ENCODE measurements around the gene SPAG5. TPM values are rescaled to one million over a fixed set of nuclear protein-coding genes. Genes with fewer than 3 reads are reported as not detected.

The SPAG5 gene
- total and polyA plus RNA-seq, 10 of the 15 experiments (the other 5 are each of a cell fraction or from before 2014, with no cell fraction given) = 73.5 to 171 (median 106) TPM

DNA sequence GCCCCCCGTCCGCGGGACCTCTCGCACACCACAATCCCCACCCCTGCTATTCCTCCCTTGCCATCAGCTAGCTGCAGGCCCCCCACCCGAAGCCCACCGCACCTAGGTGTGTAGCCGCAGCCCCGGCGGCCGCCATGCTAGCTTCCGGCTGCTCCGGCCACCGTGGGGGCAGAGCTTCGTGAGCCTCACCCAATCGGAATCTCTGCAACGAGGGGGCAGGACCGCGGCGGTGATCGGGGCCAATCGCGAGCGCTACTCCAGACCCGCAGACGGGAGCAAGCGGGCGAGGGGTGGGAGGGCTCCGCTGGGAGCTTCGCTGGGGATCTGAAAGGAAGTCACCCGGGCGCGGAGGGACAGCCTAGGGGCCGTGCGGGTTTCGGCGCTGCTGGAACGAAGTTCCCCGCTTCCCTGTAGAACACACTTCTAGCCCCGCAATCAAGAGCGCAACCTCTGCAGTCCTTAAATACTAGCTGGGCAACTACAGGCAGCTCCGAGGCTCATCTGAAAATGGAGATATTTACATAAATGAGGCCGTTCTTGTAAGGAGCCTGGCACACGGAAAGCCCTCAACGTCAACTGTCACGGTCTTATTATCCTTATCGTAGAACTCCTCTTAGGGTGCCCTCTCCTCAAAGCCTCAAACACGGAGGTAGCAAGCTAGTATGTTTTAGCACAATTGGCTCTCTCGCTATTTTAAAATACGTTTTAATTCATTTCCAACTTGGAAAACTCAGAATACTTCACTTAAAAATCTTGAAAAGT, 27.3 kb downstream of the SPAG5 start, which contains the start of gene PIGS (continued):
- TF ChIP-seq, protein P1, sequence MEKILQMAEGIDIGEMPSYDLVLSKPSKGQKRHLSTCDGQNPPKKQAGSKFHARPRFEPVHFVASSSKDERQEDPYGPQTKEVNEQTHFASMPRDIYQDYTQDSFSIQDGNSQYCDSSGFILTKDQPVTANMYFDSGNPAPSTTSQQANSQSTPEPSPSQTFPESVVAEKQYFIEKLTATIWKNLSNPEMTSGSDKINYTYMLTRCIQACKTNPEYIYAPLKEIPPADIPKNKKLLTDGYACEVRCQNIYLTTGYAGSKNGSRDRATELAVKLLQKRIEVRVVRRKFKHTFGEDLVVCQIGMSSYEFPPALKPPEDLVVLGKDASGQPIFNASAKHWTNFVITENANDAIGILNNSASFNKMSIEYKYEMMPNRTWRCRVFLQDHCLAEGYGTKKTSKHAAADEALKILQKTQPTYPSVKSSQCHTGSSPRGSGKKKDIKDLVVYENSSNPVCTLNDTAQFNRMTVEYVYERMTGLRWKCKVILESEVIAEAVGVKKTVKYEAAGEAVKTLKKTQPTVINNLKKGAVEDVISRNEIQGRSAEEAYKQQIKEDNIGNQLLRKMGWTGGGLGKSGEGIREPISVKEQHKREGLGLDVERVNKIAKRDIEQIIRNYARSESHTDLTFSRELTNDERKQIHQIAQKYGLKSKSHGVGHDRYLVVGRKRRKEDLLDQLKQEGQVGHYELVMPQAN (conservative IDR thresholded peaks at IDR 0.05) = peak; percentile 22
- TF ChIP-seq HDGF (IDR thresholded peaks at IDR 0.05) (0 out of 2 replicates have a peak, but pooled peaks have one; percentile 86), IKZF1 (conservative IDR thresholded peaks at IDR 0.05) (peak; percentile 64), POLR2AphosphoS2 (IDR thresholded peaks at IDR 0.05; ENCODE audit: low read depth, low read length) (peak; percentile 81), SUPT20H (IDR thresholded peaks at IDR 0.05; ENCODE audit: borderline replicate concordance, control insufficient read depth, low read depth, low read length) (no peak), POLR2A (IDR thresholded peaks at IDR 0.05; ENCODE audit: low read depth, low read length) (peak; percentile 94), POU2F2 (IDR thresholded peaks at IDR 0.05; ENCODE audit: borderline replicate concordance, low read depth, low read length) (peak; percentile 13; the same call in 1 of the 3 replicates), NBN (IDR thresholded peaks at IDR 0.05) (peak; percentile 52; the same call in 1 of the 2 replicates), SPI1 (IDR thresholded peaks at IDR 0.05; ENCODE audit: borderline replicate concordance, insufficient read depth, low read depth, low read length) (0 out of 2 replicates have a peak, but pooled peaks have one; percentile 30), ASH2L (IDR thresholded peaks at IDR 0.05; ENCODE audit: borderline replicate concordance, low read depth) (no peak), SMARCA5 (IDR thresholded peaks at IDR 0.05) (peak; percentile 61), YY1 (IDR thresholded peaks at IDR 0.05; ENCODE audit: low read depth, low read length) (peak; percentile 96), FOXK2 (IDR thresholded peaks at IDR 0.05) (no peak), EED (IDR thresholded peaks at IDR 0.05; ENCODE audit: low read depth) (peak; percentile 67), ETV6 (conservative IDR thresholded peaks at IDR 0.05 in 1 of 2, IDR thresholded peaks at IDR 0.05 in 1 of 2; ENCODE audit: borderline replicate concordance in 1 of 2, low read depth in 1 of 2) (no peak), KAT2A (conservative IDR thresholded peaks at IDR 0.05; ENCODE audit: control insufficient read depth, low read depth, low read length) (no peak), ATF7 (IDR thresholded peaks at IDR 0.05; ENCODE audit: low read depth) (peak; percentile 18; the same call in 1 of the 2 replicates), RFX5 (IDR thresholded peaks at IDR 0.05; ENCODE audit: low read depth, low read length) (peak; percentile 70; the same call in 1 of the 2 replicates)
- TF ChIP-seq, protein P2, sequence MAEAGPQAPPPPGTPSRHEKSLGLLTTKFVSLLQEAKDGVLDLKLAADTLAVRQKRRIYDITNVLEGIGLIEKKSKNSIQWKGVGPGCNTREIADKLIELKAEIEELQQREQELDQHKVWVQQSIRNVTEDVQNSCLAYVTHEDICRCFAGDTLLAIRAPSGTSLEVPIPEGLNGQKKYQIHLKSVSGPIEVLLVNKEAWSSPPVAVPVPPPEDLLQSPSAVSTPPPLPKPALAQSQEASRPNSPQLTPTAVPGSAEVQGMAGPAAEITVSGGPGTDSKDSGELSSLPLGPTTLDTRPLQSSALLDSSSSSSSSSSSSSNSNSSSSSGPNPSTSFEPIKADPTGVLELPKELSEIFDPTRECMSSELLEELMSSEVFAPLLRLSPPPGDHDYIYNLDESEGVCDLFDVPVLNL (IDR thresholded peaks at IDR 0.05; ENCODE audit: low read depth, low read length) = no peak
- TF ChIP-seq, protein P3, sequence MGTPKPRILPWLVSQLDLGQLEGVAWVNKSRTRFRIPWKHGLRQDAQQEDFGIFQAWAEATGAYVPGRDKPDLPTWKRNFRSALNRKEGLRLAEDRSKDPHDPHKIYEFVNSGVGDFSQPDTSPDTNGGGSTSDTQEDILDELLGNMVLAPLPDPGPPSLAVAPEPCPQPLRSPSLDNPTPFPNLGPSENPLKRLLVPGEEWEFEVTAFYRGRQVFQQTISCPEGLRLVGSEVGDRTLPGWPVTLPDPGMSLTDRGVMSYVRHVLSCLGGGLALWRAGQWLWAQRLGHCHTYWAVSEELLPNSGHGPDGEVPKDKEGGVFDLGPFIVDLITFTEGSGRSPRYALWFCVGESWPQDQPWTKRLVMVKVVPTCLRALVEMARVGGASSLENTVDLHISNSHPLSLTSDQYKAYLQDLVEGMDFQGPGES (IDR thresholded peaks at IDR 0.05) = no peak; the same call in 1 of the 2 replicates
- TF ChIP-seq, protein P4, sequence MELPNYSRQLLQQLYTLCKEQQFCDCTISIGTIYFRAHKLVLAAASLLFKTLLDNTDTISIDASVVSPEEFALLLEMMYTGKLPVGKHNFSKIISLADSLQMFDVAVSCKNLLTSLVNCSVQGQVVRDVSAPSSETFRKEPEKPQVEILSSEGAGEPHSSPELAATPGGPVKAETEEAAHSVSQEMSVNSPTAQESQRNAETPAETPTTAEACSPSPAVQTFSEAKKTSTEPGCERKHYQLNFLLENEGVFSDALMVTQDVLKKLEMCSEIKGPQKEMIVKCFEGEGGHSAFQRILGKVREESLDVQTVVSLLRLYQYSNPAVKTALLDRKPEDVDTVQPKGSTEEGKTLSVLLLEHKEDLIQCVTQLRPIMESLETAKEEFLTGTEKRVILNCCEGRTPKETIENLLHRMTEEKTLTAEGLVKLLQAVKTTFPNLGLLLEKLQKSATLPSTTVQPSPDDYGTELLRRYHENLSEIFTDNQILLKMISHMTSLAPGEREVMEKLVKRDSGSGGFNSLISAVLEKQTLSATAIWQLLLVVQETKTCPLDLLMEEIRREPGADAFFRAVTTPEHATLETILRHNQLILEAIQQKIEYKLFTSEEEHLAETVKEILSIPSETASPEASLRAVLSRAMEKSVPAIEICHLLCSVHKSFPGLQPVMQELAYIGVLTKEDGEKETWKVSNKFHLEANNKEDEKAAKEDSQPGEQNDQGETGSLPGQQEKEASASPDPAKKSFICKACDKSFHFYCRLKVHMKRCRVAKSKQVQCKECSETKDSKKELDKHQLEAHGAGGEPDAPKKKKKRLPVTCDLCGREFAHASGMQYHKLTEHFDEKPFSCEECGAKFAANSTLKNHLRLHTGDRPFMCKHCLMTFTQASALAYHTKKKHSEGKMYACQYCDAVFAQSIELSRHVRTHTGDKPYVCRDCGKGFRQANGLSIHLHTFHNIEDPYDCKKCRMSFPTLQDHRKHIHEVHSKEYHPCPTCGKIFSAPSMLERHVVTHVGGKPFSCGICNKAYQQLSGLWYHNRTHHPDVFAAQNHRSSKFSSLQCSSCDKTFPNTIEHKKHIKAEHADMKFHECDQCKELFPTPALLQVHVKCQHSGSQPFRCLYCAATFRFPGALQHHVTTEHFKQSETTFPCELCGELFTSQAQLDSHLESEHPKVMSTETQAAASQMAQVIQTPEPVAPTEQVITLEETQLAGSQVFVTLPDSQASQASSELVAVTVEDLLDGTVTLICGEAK (IDR thresholded peaks at IDR 0.05; ENCODE audit: borderline replicate concordance) = peak; percentile 84; the same call in 1 of the 2 replicates

Measured in GM12878 (cell line).